Thoracic aorta (tissue), 2 donors: Measurements from ENCODE around the gene CKB. TPM values are rescaled to one million over a fixed set of nuclear protein-coding genes. Genes with fewer than 3 reads are reported as not detected.

ENCODE experiments used
- ATAC-seq: fragments of 150-250 bp; one replicate; pipeline ENCODE4 v1.8.0; 2017; ENCODE audit warnings: low read depth; ENCODE audit not compliant: insufficient number of reproducible peaks, low FRiP score
- DNase-seq: peaks from one replicate; pipeline ENCODE4 v3.0.0-alpha.2; 2020; ENCODE audit warnings: low spot score
- H3K27ac ChIP-seq, 2 donors: fragments of 200-600 bp; sonication (generic); 1 replicate in 1 of 2; 2 replicates in 1 of 2; pipeline ENCODE4 v1.5.1; 2016; ENCODE audit warnings: mild to moderate bottlenecking in 2 of 2, moderate library complexity in 2 of 2
- H3K27me3 ChIP-seq: fragments of 200-600 bp; sonication (generic); replicated peaks from 2 replicates; pipeline ENCODE4 v1.6.0; 2016; ENCODE audit warnings: mild to moderate bottlenecking; ENCODE audit not compliant: insufficient read depth
- H3K36me3 ChIP-seq: fragments of 200-600 bp; sonication (generic); one replicate; pipeline ENCODE4 v1.5.1; 2016
- H3K4me1 ChIP-seq, 2 donors: fragments of 200-600 bp; sonication (generic); 1 replicate in 1 of 2; 2 replicates in 1 of 2; pipeline versions ENCODE4 v1.5.1 to v1.6.0; 2016; ENCODE audit warnings: low read depth in 2 of 2, mild to moderate bottlenecking in 1 of 2; ENCODE audit not compliant: control insufficient read depth in 1 of 2
- H3K4me3 ChIP-seq: fragments of 200-600 bp; sonication (generic); 2 replicates; pipeline ENCODE4 v1.5.1; 2016; ENCODE audit warnings: mild to moderate bottlenecking
- H3K9me3 ChIP-seq: fragments of 200-600 bp; sonication (generic); 2 replicates; pipeline ENCODE4 v1.5.1; 2016
- total RNA-seq, 2 donors: library from RNA; depleted of rRNA; stranded (reverse); fragments of >200 nt; gene quantifications; one replicate each; pipeline versions ENCODE4 v1.1.0 to v1.2.3, GENCODE V29; 2016
- TF ChIP-seq, protein P1 (sequence below): fragments of 200-600 bp; sonication (generic); IDR thresholded peaks from one replicate; pipeline ENCODE4 v1.5.1; 2019; ENCODE audit warnings: antibody characterized with exemption

The CKB gene
- total RNA-seq, 2 donors from 2014 or later: 109 to 159 TPM

- no peaks in the 10 kb centered on the region for H3K9me3 ChIP-seq
- H3K4me3 ChIP-seq: no peak overlapping the region
- no peak overlapping the region for H3K27ac ChIP-seq
- DNase-seq: no peak
- H3K4me1 ChIP-seq: peaks cover 12 to 49% of the 10 kb centered on the region in 2 donors
- TF ChIP-seq, protein P1, sequence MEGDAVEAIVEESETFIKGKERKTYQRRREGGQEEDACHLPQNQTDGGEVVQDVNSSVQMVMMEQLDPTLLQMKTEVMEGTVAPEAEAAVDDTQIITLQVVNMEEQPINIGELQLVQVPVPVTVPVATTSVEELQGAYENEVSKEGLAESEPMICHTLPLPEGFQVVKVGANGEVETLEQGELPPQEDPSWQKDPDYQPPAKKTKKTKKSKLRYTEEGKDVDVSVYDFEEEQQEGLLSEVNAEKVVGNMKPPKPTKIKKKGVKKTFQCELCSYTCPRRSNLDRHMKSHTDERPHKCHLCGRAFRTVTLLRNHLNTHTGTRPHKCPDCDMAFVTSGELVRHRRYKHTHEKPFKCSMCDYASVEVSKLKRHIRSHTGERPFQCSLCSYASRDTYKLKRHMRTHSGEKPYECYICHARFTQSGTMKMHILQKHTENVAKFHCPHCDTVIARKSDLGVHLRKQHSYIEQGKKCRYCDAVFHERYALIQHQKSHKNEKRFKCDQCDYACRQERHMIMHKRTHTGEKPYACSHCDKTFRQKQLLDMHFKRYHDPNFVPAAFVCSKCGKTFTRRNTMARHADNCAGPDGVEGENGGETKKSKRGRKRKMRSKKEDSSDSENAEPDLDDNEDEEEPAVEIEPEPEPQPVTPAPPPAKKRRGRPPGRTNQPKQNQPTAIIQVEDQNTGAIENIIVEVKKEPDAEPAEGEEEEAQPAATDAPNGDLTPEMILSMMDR: no peak
- no peaks in the 10 kb centered on the region for H3K27me3 ChIP-seq
- no peak for ATAC-seq
- H3K36me3 ChIP-seq: no peaks in the 10 kb centered on the region
These were observed 935 bp upstream of the CKB start for GRCh38 chr14:103523575-103523954.

DNA sequence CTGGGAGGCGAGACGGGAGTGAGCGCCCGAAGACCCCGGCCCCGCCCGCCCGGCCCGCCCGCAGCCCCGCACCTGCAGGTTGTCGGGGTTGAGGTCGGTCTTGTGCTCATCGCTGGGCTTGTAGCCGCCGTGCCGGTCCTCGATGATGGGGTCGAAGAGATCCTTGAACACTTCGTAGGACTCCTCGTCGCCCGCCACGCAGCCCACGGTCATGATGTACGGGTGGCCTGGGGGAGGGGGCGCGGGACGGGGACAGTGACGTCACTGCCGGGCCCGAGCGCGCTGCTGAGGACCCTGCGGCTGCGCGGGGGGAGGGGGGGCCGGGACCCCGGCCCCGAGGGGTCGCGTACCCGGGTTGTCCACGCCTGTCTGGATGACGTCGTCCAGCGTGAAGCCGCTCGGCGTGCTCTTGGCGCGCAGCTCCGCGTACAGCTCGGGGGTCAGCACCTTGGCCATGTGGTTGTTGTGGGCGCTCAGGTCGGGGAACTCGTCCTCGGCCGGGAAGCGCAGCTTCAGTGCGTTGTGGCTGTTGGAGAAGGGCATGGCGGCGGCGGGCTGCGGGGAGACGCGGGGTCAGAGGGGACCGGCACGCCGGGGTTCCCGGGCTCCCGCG is 573 bp downstream of the CKB start:
- peak overlapping the region; percentile 81 for H3K4me3 ChIP-seq
- H3K36me3 ChIP-seq: no peaks in the 10 kb centered on the region
- ATAC-seq (no peak), DNase-seq (no peak)
- peaks cover 14 to 48% of the 10 kb centered on the region in 2 donors for H3K4me1 ChIP-seq
- TF ChIP-seq, protein P1: no peak
- peak overlapping the region; percentile 11 to 66 for H3K27ac ChIP-seq
- H3K27me3 ChIP-seq: no peaks in the 10 kb centered on the region
- H3K9me3 ChIP-seq: no peaks in the 10 kb centered on the region

DNA sequence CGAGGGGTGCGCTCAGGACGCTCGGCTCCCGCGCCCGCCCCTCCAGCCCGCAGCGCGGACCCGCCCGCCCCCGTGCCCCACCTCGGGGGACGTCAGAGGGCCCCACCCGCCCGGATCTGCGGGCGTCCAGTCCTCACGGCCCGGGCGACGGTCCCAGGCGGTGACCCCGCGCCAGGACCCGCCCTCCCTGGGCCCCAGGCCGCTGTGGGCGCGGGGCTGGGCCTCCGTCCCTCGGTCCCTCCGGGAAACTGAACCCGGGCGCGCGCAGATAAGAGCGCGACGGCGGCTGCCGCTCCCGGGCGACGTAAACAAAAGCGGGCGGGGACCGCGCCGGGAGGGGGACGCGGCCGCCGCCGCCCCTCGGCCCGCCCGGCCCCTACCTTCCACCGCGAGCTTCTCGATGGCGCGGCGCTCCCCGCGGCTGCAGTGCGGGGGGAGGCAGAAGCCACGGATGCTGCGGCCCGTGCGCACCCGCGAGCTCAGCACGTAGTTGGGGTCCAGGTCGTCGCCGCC is 1.1 kb downstream of the CKB start:
- peaks cover 14 to 50% of the 10 kb centered on the region in 2 donors for H3K4me1 ChIP-seq
- no peaks in the 10 kb centered on the region for H3K36me3 ChIP-seq
- peak overlapping the region; percentile 38 to 66 for H3K27ac ChIP-seq
- TF ChIP-seq, protein P1: peak; percentile 3
- H3K4me3 ChIP-seq: peak overlapping the region; percentile 81
- no peaks in the 10 kb centered on the region for H3K9me3 ChIP-seq
- ATAC-seq (no peak), DNase-seq (no peak)
- H3K27me3 ChIP-seq: no peaks in the 10 kb centered on the region

- peaks cover 14 to 57% of the 10 kb centered on the region in 2 donors for H3K4me1 ChIP-seq
- no peaks in the 10 kb centered on the region for H3K27me3 ChIP-seq
- no peaks in the 10 kb centered on the region for H3K36me3 ChIP-seq
- DNase-seq (no peak), ATAC-seq (peak; percentile 4)
- H3K27ac ChIP-seq: peak overlapping the region; percentile 38 to 66
- peak overlapping the region; percentile 81 for H3K4me3 ChIP-seq
- no peaks in the 10 kb centered on the region for H3K9me3 ChIP-seq
- TF ChIP-seq, protein P1: peak; percentile 57
These were observed 1.8 kb downstream of the CKB start for GRCh38 chr14:103520657-103521437.

GRCh38 chr14:103520269-103520656 is 2.4 kb downstream of the CKB start:
- Histone ChIP-seq H3K27me3 (no peaks in the 10 kb centered on the region), H3K36me3 (no peaks in the 10 kb centered on the region), H3K27ac (peak overlapping the region in 1 of 2 donors; percentile 66), H3K9me3 (no peaks in the 10 kb centered on the region), H3K4me1 (peaks cover 14 to 57% of the 10 kb centered on the region in 2 donors), H3K4me3 (peak overlapping the region; percentile 81)
- no peak for DNase-seq
- ATAC-seq: no peak
- TF ChIP-seq, protein P1: no peak
